Gastroesophageal sphincter (tissue), 4 donors: ENCODE results near the gene MRPL44. TPM values are rescaled to one million over a fixed set of nuclear protein-coding genes. Genes with fewer than 3 reads are reported as not detected.

Experiments used
- ATAC-seq: fragments of 150-250 bp; one replicate; pipeline ENCODE4 v1.9.1; 2016; ENCODE audit warnings: mild to moderate bottlenecking, moderate library complexity
- H3K27ac ChIP-seq, 4 donors: fragments of 200-600 bp; sonication (generic) in 3 of 4; 1 replicate in 3 of 4; 2 replicates in 1 of 4; pipeline ENCODE4 v1.5.1; 2016 to 2019
- H3K27me3 ChIP-seq: fragments of 200-600 bp; sonication (generic); one replicate; pipeline ENCODE4 v1.5.1; 2019
- H3K36me3 ChIP-seq, 2 donors: fragments of 200-600 bp; sonication (generic); one replicate each; pipeline ENCODE4 v1.5.1; 2019; ENCODE audit warnings: control low read depth in 1 of 2
- H3K4me1 ChIP-seq, 3 donors: fragments of 200-600 bp; sonication (generic); 1 replicate in 2 of 3; 2 replicates in 1 of 3; pipeline ENCODE4 v1.5.1; 2016 to 2019; ENCODE audit warnings: control low read depth in 2 of 3
- H3K4me3 ChIP-seq, 2 donors: fragments of 200-600 bp; sonication (generic); one replicate each; pipeline ENCODE4 v1.5.1; 2019; ENCODE audit warnings: mild to moderate bottlenecking in 1 of 2, moderate library complexity in 1 of 2
- H3K9me3 ChIP-seq, 3 donors: fragments of 200-600 bp; sonication (generic); one replicate each; pipeline ENCODE4 v1.5.1; 2017 to 2019; ENCODE audit warnings: control low read depth in 2 of 3
- CTCF ChIP-seq, 4 experiments: fragments of 200-600 bp in 2 of 4; fragments of 450-650 bp in 2 of 4; sonication (generic) in 1 of 4; IDR thresholded peaks; one replicate each; pipeline ENCODE4 v1.5.1; 2017 to 2019; ENCODE audit warnings: antibody characterized with exemption in 4 of 4, mild to moderate bottlenecking in 2 of 4, moderate library complexity in 2 of 4
- EP300 ChIP-seq: sonication (generic); formaldehyde crosslinking; IDR thresholded peaks from one replicate; pipeline ENCODE4 v1.6.1; 2017; ENCODE audit warnings: antibody characterized with exemption, mild to moderate bottlenecking
- POLR2A ChIP-seq, 2 donors: fragments of 450-650 bp; IDR thresholded peaks; one replicate each; pipeline ENCODE4 v1.6.1; 2017; ENCODE audit warnings: antibody characterized with exemption in 2 of 2, mild to moderate bottlenecking in 2 of 2, moderate library complexity in 1 of 2
- POLR2AphosphoS5 ChIP-seq: sonication (generic); formaldehyde crosslinking; IDR thresholded peaks from one replicate; pipeline ENCODE4 v1.6.1; 2017; ENCODE audit warnings: antibody characterized with exemption
- WGBS, 2 donors: methylation state at CpG; one replicate each; pipeline ENCODE4 v1.1.5; 2018; ENCODE audit warnings: low coverage in 1 of 2; 5-methylcytosine and 5-hydroxymethylcytosine counted together
- total RNA-seq, 4 donors: library from RNA; depleted of rRNA; stranded (reverse); fragments of >200 nt; gene quantifications; one replicate each; pipeline ENCODE4 v1.1.0, GENCODE V29; 2016

MRPL44 gene
- total RNA-seq, 4 donors from 2014 or later = 20.3 to 41.8 (median 23.5) TPM

- H3K4me3 ChIP-seq = peak overlapping the region in 1 of 2 donors; percentile 95
- no peaks in the 10 kb centered on the region for H3K9me3 ChIP-seq
- peak overlapping the region; percentile 76 to 86 (median 83) for H3K27ac ChIP-seq
- no peak for ATAC-seq
- H3K36me3 ChIP-seq = peaks cover 0 to 11% of the 10 kb centered on the region in 2 donors
- H3K27me3 ChIP-seq = no peaks in the 10 kb centered on the region
- TF ChIP-seq EP300 = no peak
- no peak for TF ChIP-seq POLR2AphosphoS5
- TF ChIP-seq CTCF (IDR thresholded peaks at IDR 0.05) = no peak
- TF ChIP-seq POLR2A (IDR thresholded peaks at IDR 0.05) = no peak
- 84 to 93% methylated on average over 3 to 4 of the region's 4 CpGs for WGBS, 2 donors
- peaks cover 23 to 43% (median 28%) of the 10 kb centered on the region in 3 donors for H3K4me1 ChIP-seq
Observed at GRCh38 chr2:223956300-223956699, 963 bp upstream of the MRPL44 start.

- 32 to 50% methylated on average over 1 to 5 of the region's 5 CpGs for WGBS, 2 donors
- Histone ChIP-seq H3K9me3 (no peaks in the 10 kb centered on the region), H3K4me1 (peaks cover 27 to 75% (median 31%) of the 10 kb centered on the region in 3 donors), H3K4me3 (peak overlapping the region in 1 of 2 donors; percentile 95), H3K27ac (peak overlapping the region in 3 of 4 donors; percentile 17 to 28 (median 27)), H3K27me3 (no peaks in the 10 kb centered on the region), H3K36me3 (peaks cover 0 to 15% of the 10 kb centered on the region in 2 donors)
- no peak for TF ChIP-seq EP300
- TF ChIP-seq POLR2AphosphoS5 = no peak
- no peak for TF ChIP-seq CTCF (IDR thresholded peaks at IDR 0.05)
- no peak for TF ChIP-seq POLR2A (IDR thresholded peaks at IDR 0.05)
- no peak for ATAC-seq
Observed at GRCh38 chr2:223959688-223960087, 2.4 kb downstream of the MRPL44 start.

GRCh38 chr2:223967981-223968380 is 10.7 kb downstream of the MRPL44 start:
- ATAC-seq = no peak
- Histone ChIP-seq H3K27me3 (no peaks in the 10 kb centered on the region), H3K4me3 (no peak overlapping the region), H3K27ac (no peak overlapping the region), H3K4me1 (peaks cover 0 to 20% (median 3%) of the 10 kb centered on the region in 3 donors), H3K36me3 (peaks cover 0 to 46% of the 10 kb centered on the region in 2 donors), H3K9me3 (no peaks in the 10 kb centered on the region)
- TF ChIP-seq EP300 = no peak
- no peak for TF ChIP-seq POLR2AphosphoS5
- no peak for TF ChIP-seq CTCF (IDR thresholded peaks at IDR 0.05)
- WGBS, 2 donors = 71 to 74% methylated on average over 2 of the region's 2 CpGs

GRCh38 chr2:223969315-223969714 is 12.1 kb downstream of the MRPL44 start:
- Histone ChIP-seq H3K27me3 (no peaks in the 10 kb centered on the region), H3K4me1 (peaks cover 0 to 7% (median 0%) of the 10 kb centered on the region in 3 donors), H3K9me3 (no peaks in the 10 kb centered on the region), H3K36me3 (peaks cover 0 to 42% of the 10 kb centered on the region in 2 donors), H3K4me3 (no peak overlapping the region), H3K27ac (no peak overlapping the region)
- ATAC-seq = no peak
- 40 to 60% methylated on average over 1 of the region's 3 CpGs for WGBS, 2 donors
- TF ChIP-seq POLR2AphosphoS5 (no peak), POLR2A (IDR thresholded peaks at IDR 0.05) (no peak), CTCF (IDR thresholded peaks at IDR 0.05) (no peak), EP300 (no peak)

GRCh38 chr2:223969856-223970255 is 12.6 kb downstream of the MRPL44 start:
- H3K27me3 ChIP-seq = no peaks in the 10 kb centered on the region
- WGBS, 2 donors = 80 to 89% methylated on average over 1 of the region's 1 CpG
- peaks cover 0 to 5% (median 0%) of the 10 kb centered on the region in 3 donors for H3K4me1 ChIP-seq
- ATAC-seq = no peak
- no peaks in the 10 kb centered on the region for H3K9me3 ChIP-seq
- no peak overlapping the region for H3K27ac ChIP-seq
- H3K4me3 ChIP-seq = no peak overlapping the region
- H3K36me3 ChIP-seq = peaks cover 0 to 42% of the 10 kb centered on the region in 2 donors
- TF ChIP-seq CTCF (IDR thresholded peaks at IDR 0.05) (no peak), EP300 (no peak), POLR2A (IDR thresholded peaks at IDR 0.05) (no peak), POLR2AphosphoS5 (no peak)
